Cardiac muscle cell (in vitro differentiated cells and primary cell): Measurements from ENCODE around the gene SNAI1. TPM values are rescaled to one million over a fixed set of nuclear protein-coding genes. Genes with fewer than 3 reads are reported as not detected.

Experiments used
- DNase-seq, 2 donors: peaks; one replicate each; pipeline versions ENCODE4 v3.0.0 to v3.0.0-alpha.2; 2010 to 2017; ENCODE audit warnings: low read depth in 1 of 2, low spot score in 1 of 2
- H3K27ac ChIP-seq: fragments of 200-600 bp; sonication (generic); 2 replicates; pipeline ENCODE4 v1.5.1; 2016
- H3K27me3 ChIP-seq: fragments of 200-600 bp; sonication (generic); 2 replicates; pipeline ENCODE4 v1.6.0; 2016; ENCODE audit warnings: control low read depth
- H3K36me3 ChIP-seq: fragments of 200-600 bp; sonication (generic); 2 replicates; pipeline ENCODE4 v1.5.1; 2016; ENCODE audit warnings: control low read depth
- H3K4me1 ChIP-seq: fragments of 200-600 bp; sonication (generic); 2 replicates; pipeline ENCODE4 v1.8.1; 2017; ENCODE audit warnings: low read depth, mild to moderate bottlenecking, mixed run types
- H3K4me3 ChIP-seq: fragments of 200-600 bp; sonication (generic); 2 replicates; pipeline ENCODE4 v1.5.1; 2016; ENCODE audit warnings: mild to moderate bottlenecking
- H3K9me3 ChIP-seq: fragments of 200-600 bp; sonication (generic); 2 replicates; pipeline ENCODE4 v1.5.1; 2017; ENCODE audit warnings: low read depth, mild to moderate bottlenecking, control low read depth
- polyA plus RNA-seq: library from polyadenylated mRNA; unstranded; fragments of >200 nt; fragmentation: Nextera tagmentation; extraction: Ambion mirVana; gene quantifications from 2 replicates; pipeline ENCODE4 v1.2.1, GENCODE V29; 2016
- total RNA-seq: library from RNA; depleted of rRNA; stranded (reverse); fragments of >200 nt; gene quantifications from 2 replicates; pipeline ENCODE4 v1.2.3, GENCODE V29; 2016
- TF ChIP-seq, protein P1 (sequence below): IDR thresholded peaks from 2 replicates; pipeline ENCODE4 v1.5.1; 2012; ENCODE audit warnings: low read depth, mild to moderate bottlenecking, low read length

SNAI1 gene
- total and polyA plus RNA-seq, 2 experiments from 2014 or later: 7.8 to 13.4 TPM

DNA sequence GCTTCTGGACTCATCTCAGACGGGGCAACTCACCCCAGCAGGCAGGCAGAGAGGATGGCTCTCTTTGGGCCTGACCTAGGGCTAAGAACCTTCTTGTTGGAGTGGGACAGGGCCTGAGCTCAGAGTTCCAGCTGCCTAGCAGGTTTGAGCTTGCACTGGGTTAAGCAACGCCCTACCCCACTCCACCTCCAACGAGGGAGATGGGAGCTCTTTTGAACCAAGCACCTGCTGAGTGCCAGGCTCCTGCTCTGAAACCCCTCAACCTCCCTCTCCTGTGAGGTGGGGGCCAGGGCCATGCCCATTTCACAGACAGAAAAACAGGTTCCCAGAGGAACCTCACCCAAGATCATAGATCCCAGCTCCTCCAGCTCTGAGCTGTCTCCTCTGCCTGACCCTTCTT, 54.3 kb downstream of the SNAI1 start:
- TF ChIP-seq, protein P1, sequence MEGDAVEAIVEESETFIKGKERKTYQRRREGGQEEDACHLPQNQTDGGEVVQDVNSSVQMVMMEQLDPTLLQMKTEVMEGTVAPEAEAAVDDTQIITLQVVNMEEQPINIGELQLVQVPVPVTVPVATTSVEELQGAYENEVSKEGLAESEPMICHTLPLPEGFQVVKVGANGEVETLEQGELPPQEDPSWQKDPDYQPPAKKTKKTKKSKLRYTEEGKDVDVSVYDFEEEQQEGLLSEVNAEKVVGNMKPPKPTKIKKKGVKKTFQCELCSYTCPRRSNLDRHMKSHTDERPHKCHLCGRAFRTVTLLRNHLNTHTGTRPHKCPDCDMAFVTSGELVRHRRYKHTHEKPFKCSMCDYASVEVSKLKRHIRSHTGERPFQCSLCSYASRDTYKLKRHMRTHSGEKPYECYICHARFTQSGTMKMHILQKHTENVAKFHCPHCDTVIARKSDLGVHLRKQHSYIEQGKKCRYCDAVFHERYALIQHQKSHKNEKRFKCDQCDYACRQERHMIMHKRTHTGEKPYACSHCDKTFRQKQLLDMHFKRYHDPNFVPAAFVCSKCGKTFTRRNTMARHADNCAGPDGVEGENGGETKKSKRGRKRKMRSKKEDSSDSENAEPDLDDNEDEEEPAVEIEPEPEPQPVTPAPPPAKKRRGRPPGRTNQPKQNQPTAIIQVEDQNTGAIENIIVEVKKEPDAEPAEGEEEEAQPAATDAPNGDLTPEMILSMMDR: no peak
- peaks cover 15% of the 10 kb centered on the region for H3K4me1 ChIP-seq
- no peaks in the 10 kb centered on the region for H3K36me3 ChIP-seq
- no peak overlapping the region for H3K4me3 ChIP-seq
- no peak overlapping the region for H3K27ac ChIP-seq
- H3K9me3 ChIP-seq: no peaks in the 10 kb centered on the region
- DNase-seq: no peak
- H3K27me3 ChIP-seq: no peaks in the 10 kb centered on the region

DNA sequence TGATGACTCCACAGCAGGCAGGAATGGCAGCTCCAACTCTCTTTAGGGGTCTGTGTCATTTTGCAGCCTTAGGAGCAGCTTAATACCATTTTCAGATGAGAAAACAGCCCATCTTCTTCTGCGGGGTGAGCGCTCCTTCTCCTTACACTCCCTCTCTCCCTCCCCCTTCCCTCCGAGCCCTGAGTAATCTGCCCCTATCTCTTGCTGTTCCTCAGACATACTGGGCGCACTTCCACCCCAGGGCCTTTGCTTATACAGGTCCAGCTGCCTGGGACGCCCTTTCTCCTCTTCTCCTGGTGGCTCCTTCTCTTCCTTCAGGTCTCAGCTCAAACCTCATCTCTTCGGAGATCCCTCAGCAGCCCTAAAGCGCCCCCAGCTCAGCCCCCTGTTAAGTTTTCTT, 54.8 kb downstream of the SNAI1 start:
- no peak overlapping the region for H3K4me3 ChIP-seq
- no peaks in the 10 kb centered on the region for H3K27me3 ChIP-seq
- DNase-seq: no peak
- peaks cover 15% of the 10 kb centered on the region for H3K4me1 ChIP-seq
- H3K27ac ChIP-seq: no peak overlapping the region
- TF ChIP-seq, protein P1: no peak
- no peaks in the 10 kb centered on the region for H3K36me3 ChIP-seq
- H3K9me3 ChIP-seq: no peaks in the 10 kb centered on the region

DNA sequence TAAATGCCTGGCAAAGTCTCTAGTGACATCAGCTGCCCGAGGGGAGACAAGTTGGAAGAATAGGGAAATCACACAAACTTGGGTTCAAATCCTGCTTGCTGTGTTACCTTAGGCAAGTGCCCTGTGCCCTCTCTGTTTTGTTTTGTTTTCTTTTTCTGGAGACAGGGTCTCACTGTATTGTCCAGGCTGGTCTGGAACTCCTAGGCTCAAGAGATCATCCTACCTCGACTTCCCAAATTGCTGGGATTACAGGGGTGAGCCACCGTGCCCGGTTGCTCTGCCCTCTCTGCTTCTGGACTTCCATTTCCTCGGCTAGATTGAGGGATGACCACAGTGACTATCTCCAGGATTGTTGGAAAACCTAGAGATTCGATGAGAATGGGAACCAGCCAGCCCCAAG, 55.4 kb downstream of the SNAI1 start:
- Histone ChIP-seq H3K27me3 (no peaks in the 10 kb centered on the region), H3K4me3 (no peak overlapping the region), H3K4me1 (peaks cover 15% of the 10 kb centered on the region), H3K36me3 (no peaks in the 10 kb centered on the region), H3K27ac (no peak overlapping the region), H3K9me3 (no peaks in the 10 kb centered on the region)
- TF ChIP-seq, protein P1: no peak
- DNase-seq: no peak

Other genes with a start within 250 kb of the SNAI1 start
- gene SLC9A8, start 170.2 kb upstream of the SNAI1 start, total RNA-seq: 7.6 and 9.4 TPM in 2 replicates
- gene SLC9A8, start 170.2 kb upstream of the SNAI1 start, polyA plus RNA-seq: 3.9 and 4.4 TPM in 2 replicates
- 5.8 and 6.0 TPM in 2 replicates for gene SPATA2, start 67.5 kb upstream of the SNAI1 start, total RNA-seq
- 9.4 and 9.5 TPM in 2 replicates for gene SPATA2, start 67.5 kb upstream of the SNAI1 start, polyA plus RNA-seq
- gene RNF114, start 46.6 kb upstream of the SNAI1 start, total RNA-seq: 158 and 269 TPM in 2 replicates
- 53.0 and 90.3 TPM in 2 replicates for gene RNF114, start 46.6 kb upstream of the SNAI1 start, polyA plus RNA-seq
- gene UBE2V1, start 130.2 kb downstream of the SNAI1 start, total RNA-seq: 64.0 and 126 TPM in 2 replicates
- gene UBE2V1, start 130.2 kb downstream of the SNAI1 start, polyA plus RNA-seq: 164 and 173 TPM in 2 replicates
- 36.9 and 38.4 TPM in 2 replicates for gene PEDS1, start 170.7 kb downstream of the SNAI1 start, total RNA-seq
- gene PEDS1, start 170.7 kb downstream of the SNAI1 start, polyA plus RNA-seq: 37.2 and 43.9 TPM in 2 replicates
- gene CEBPB, start 207.8 kb downstream of the SNAI1 start, total RNA-seq: 18.2 and 22.0 TPM in 2 replicates
- 22.9 and 30.8 TPM in 2 replicates for gene CEBPB, start 207.8 kb downstream of the SNAI1 start, polyA plus RNA-seq